ENCODE data around the gene FABP6. TPM values are rescaled to one million over a fixed set of nuclear protein-coding genes. Genes with fewer than 3 reads are reported as not detected.
"Not testable (repeated sequence)": the region's sequence is repeated elsewhere in the genome, so short reads cannot be mapped to it uniquely, and the experiment has no call there.

FABP6 gene
- total RNA-seq, 1 donor from 2014 or later, result 1.6 TPM

GRCh38 chr5:160186480-160186879 is 42.8 kb upstream of the FABP6 start:
- Histone ChIP-seq H3K4me1 (peaks cover 10% of the 10 kb centered on the region), H3K9me3 (replicated peaks) (no peaks in the 10 kb centered on the region), H3K27ac (replicated peaks) (no peak overlapping the region), H3K36me3 (no peaks in the 10 kb centered on the region), H3K4me3 (no peak overlapping the region), H3K27me3 (ENCODE audit: low read depth) (no peaks in the 10 kb centered on the region)
- intact Hi-C loops (cut with micrococcal nuclease), result no loop called here
- TF ChIP-seq, protein P1, sequence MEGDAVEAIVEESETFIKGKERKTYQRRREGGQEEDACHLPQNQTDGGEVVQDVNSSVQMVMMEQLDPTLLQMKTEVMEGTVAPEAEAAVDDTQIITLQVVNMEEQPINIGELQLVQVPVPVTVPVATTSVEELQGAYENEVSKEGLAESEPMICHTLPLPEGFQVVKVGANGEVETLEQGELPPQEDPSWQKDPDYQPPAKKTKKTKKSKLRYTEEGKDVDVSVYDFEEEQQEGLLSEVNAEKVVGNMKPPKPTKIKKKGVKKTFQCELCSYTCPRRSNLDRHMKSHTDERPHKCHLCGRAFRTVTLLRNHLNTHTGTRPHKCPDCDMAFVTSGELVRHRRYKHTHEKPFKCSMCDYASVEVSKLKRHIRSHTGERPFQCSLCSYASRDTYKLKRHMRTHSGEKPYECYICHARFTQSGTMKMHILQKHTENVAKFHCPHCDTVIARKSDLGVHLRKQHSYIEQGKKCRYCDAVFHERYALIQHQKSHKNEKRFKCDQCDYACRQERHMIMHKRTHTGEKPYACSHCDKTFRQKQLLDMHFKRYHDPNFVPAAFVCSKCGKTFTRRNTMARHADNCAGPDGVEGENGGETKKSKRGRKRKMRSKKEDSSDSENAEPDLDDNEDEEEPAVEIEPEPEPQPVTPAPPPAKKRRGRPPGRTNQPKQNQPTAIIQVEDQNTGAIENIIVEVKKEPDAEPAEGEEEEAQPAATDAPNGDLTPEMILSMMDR (IDR thresholded peaks at IDR 0.05; ENCODE audit: borderline replicate concordance), result no peak
- DNase-seq, result no peak

DNA sequence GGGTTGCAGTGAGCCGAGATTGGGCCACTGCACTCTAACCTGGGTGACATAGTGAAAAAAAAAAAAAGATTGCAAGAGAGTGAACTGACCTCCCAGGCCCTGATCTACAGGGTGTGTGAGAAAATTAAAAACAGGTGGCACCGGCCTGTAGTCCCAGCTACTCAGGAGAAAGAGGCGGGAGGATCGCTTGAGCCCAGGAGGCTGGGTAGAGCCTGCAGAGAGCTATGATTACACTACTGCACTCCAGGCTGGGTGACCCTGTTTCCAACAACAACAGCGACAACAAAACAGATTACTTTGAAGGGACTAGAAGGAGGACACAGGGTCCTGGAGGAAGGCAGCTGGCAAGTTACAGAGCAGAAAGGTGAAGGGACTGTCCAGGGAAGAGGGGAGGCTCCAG is 42.2 kb upstream of the FABP6 start:
- TF ChIP-seq, protein P1 (IDR thresholded peaks at IDR 0.05; ENCODE audit: borderline replicate concordance), result no peak
- H3K27me3 ChIP-seq (ENCODE audit: low read depth), result no peaks in the 10 kb centered on the region
- H3K27ac ChIP-seq (replicated peaks), result no peak overlapping the region
- intact Hi-C loops (cut with micrococcal nuclease), result no loop called here
- H3K4me1 ChIP-seq, result peaks cover 10% of the 10 kb centered on the region
- H3K9me3 ChIP-seq (replicated peaks), result no peaks in the 10 kb centered on the region
- no peaks in the 10 kb centered on the region for H3K36me3 ChIP-seq
- DNase-seq, result no peak
- no peak overlapping the region for H3K4me3 ChIP-seq

- Histone ChIP-seq H3K27ac (replicated peaks) (peak overlapping the region; percentile 74), H3K9me3 (replicated peaks) (no peaks in the 10 kb centered on the region), H3K36me3 (no peaks in the 10 kb centered on the region), H3K4me3 (peak overlapping the region; percentile 69), H3K27me3 (ENCODE audit: low read depth) (no peaks in the 10 kb centered on the region), H3K4me1 (peaks cover 10% of the 10 kb centered on the region)
- intact Hi-C loops (cut with micrococcal nuclease), result no loop called here
- TF ChIP-seq, protein P1 (IDR thresholded peaks at IDR 0.05; ENCODE audit: borderline replicate concordance), result no peak
- peak; percentile 75 for DNase-seq
Measured at GRCh38 chr5:160188141-160189015, 40.9 kb upstream of the FABP6 start.

DNA sequence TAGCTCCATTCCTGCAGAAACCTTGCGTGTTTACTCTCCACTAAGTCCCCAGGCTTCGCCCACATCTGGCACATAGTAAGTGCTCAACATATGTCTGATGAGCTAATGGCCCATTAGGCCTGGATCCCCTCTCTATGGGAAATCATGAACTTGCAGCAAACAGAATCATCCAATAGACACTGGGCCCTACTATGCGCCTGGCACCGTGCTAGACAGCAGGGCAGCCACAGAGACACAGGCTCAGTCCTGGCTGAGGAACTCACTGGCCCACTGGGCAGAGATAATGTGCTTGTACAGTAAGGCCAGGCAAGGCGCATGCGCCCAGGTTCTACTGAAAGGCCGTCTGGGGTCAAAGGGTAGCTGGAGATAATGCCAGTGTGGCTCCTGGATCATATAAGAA is 36.9 kb upstream of the FABP6 start:
- Histone ChIP-seq H3K36me3 (no peaks in the 10 kb centered on the region), H3K9me3 (replicated peaks) (no peaks in the 10 kb centered on the region), H3K4me3 (no peak overlapping the region), H3K4me1 (peaks cover 12% of the 10 kb centered on the region), H3K27ac (replicated peaks) (no peak overlapping the region), H3K27me3 (ENCODE audit: low read depth) (no peaks in the 10 kb centered on the region)
- TF ChIP-seq, protein P1 (IDR thresholded peaks at IDR 0.05; ENCODE audit: borderline replicate concordance), result no peak
- no peak for DNase-seq
- intact Hi-C loops (cut with micrococcal nuclease), result no loop called here

GRCh38 chr5:160193076-160193475 is 36.2 kb upstream of the FABP6 start:
- H3K4me3 ChIP-seq; H3K9me3 ChIP-seq (replicated peaks); DNase-seq; H3K27me3 ChIP-seq (ENCODE audit: low read depth); intact Hi-C loops (cut with micrococcal nuclease); H3K36me3 ChIP-seq; H3K27ac ChIP-seq (replicated peaks): not testable (repeated sequence)
- peaks cover 13% of the 10 kb centered on the region for H3K4me1 ChIP-seq

GRCh38 chr5:160193790-160194189 is 35.5 kb upstream of the FABP6 start:
- H3K27me3 ChIP-seq (ENCODE audit: low read depth); intact Hi-C loops (cut with micrococcal nuclease); DNase-seq; H3K36me3 ChIP-seq; H3K9me3 ChIP-seq (replicated peaks); H3K27ac ChIP-seq (replicated peaks); H3K4me3 ChIP-seq: not testable (repeated sequence)
- H3K4me1 ChIP-seq, result peaks cover 15% of the 10 kb centered on the region

Measured in left ventricle myocardium inferior (tissue), 1 donor.